Testis (tissue), 3 donors: ENCODE measurements around the gene CLDN1. TPM values are rescaled to one million over a fixed set of nuclear protein-coding genes. Genes with fewer than 3 reads are reported as not detected.

Experiments
- DNase-seq: peaks from one replicate; pipeline ENCODE4 v3.0.0-alpha.2; 2019
- H3K27ac ChIP-seq, 2 donors: fragments of 200-600 bp; sonication (generic); one replicate each; pipeline ENCODE4 v1.5.1; 2019
- H3K27me3 ChIP-seq: fragments of 200-600 bp; sonication (generic); one replicate; pipeline ENCODE4 v1.5.1; 2019
- H3K36me3 ChIP-seq: fragments of 200-600 bp; sonication (generic); one replicate; pipeline ENCODE4 v1.5.1; 2017; ENCODE audit warnings: low read depth; ENCODE audit errors: missing control alignments
- H3K4me1 ChIP-seq: fragments of 200-600 bp; sonication (generic); one replicate; pipeline ENCODE4 v1.5.1; 2019
- H3K4me3 ChIP-seq, 2 donors: fragments of 200-600 bp; sonication (generic); one replicate each; pipeline ENCODE4 v1.5.1; 2017 to 2019
- H3K9me3 ChIP-seq: fragments of 200-600 bp; sonication (generic); one replicate; pipeline ENCODE4 v1.5.1; 2017
- CTCF ChIP-seq, 3 experiments: fragments of 450-650 bp in 2 of 3; fragments of 200-600 bp in 1 of 3; sonication (generic) in 1 of 3; IDR thresholded peaks; one replicate each; pipeline ENCODE4 v1.5.1; 2016 to 2019; ENCODE audit warnings: antibody characterized with exemption in 3 of 3, mild to moderate bottlenecking in 2 of 3, moderate library complexity in 1 of 3
- POLR2A ChIP-seq: fragments of 450-650 bp; IDR thresholded peaks from one replicate; pipeline ENCODE4 v1.6.1; 2017; ENCODE audit warnings: antibody characterized with exemption, mild to moderate bottlenecking, moderate library complexity
- WGBS, 2 donors: methylation state at CpG; one replicate each; pipeline ENCODE4 v1.1.5; 2018; 5-methylcytosine and 5-hydroxymethylcytosine counted together
- intact Hi-C: fragments of 100-400 bp; cut with DNase I; formaldehyde crosslinking; loops from one replicate; pipeline ENCODE4 v1.15.1; 2023; ENCODE audit warnings: low total_unique reads
- polyA plus RNA-seq: library from polyadenylated mRNA; stranded (reverse); fragments of 350-450 nt; fragmentation: Illumina TruSeq; extraction: RNeasy Lipid Tissue Mini Kit (QIAGEN cat#74804); gene quantifications from one replicate; pipeline ENCODE4 v1.2.3, GENCODE V29; 2014; ENCODE audit warnings: low read depth, low replicate concordance; ENCODE audit not compliant: insufficient read depth
- total RNA-seq, 2 donors: library from RNA; depleted of rRNA; stranded (reverse); fragments of >200 nt; gene quantifications; one replicate each; pipeline ENCODE4 v1.2.3, GENCODE V29; 2016

CLDN1 gene
- total and polyA plus RNA-seq, 3 donors from 2014 or later = 5.7 to 37.5 (median 37.1) TPM

DNA sequence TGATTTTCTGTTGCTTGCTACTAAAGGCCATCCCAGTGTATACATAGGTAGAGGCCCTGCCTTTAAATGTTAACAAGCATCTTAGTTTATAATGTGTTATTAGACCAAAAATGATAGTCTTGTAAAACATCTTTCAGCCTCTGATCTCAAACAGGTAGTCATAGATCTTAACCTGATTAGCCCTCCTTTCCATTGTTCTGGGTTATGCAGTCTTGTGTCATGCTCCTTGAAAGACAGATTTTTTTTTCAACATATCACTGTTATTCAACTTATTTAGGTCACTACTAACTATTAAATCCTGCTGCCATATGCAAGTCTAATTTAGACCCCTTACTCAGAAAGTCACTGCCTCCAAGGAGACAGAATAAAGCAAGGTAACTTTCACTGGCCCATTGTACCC lies 46.6 kb upstream of the CLDN1 start:
- Histone ChIP-seq H3K4me1 (no peaks in the 10 kb centered on the region), H3K9me3 (no peaks in the 10 kb centered on the region), H3K27me3 (no peaks in the 10 kb centered on the region), H3K36me3 (no peaks in the 10 kb centered on the region), H3K27ac (no peak overlapping the region), H3K4me3 (no peak overlapping the region)
- intact Hi-C loops = no loop called here
- no peak for TF ChIP-seq POLR2A
- TF ChIP-seq CTCF (IDR thresholded peaks at IDR 0.05) = no peak
- no peak for DNase-seq

- Histone ChIP-seq H3K27ac (no peak overlapping the region), H3K4me3 (no peak overlapping the region), H3K4me1 (no peaks in the 10 kb centered on the region), H3K9me3 (no peaks in the 10 kb centered on the region), H3K36me3 (no peaks in the 10 kb centered on the region), H3K27me3 (no peaks in the 10 kb centered on the region)
- DNase-seq = no peak
- intact Hi-C loops = no loop called here
- WGBS, 2 donors = 40 to 44% methylated on average over 2 of the region's 2 CpGs
- no peak for TF ChIP-seq CTCF (IDR thresholded peaks at IDR 0.05)
- TF ChIP-seq POLR2A = no peak
Observed at GRCh38 chr3:190366133-190366532, 43.9 kb upstream of the CLDN1 start.

DNA sequence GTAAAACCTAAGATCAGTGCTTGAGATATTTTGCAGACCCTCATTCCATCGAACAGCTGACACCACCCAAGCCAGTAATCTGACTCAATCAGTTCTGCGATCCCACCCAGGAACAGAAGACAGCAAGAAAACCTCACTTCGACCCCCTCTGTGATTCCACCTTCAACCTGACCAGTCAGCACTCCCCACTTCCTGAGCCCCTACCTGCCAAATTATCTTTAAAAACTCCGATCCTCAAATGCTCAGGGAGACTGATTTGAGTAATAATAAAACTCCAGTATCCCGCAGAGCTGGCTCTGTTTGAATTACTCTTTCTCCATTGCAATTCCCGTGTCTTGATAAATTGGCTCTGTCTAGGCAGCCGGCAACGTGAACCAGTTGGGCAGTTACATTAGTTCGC lies 40.0 kb upstream of the CLDN1 start:
- DNase-seq = no peak
- no peaks in the 10 kb centered on the region for H3K4me1 ChIP-seq
- H3K27me3 ChIP-seq = no peaks in the 10 kb centered on the region
- H3K27ac ChIP-seq = peak overlapping the region in 1 of 2 donors; percentile 20
- H3K9me3 ChIP-seq = no peaks in the 10 kb centered on the region
- H3K36me3 ChIP-seq = no peaks in the 10 kb centered on the region
- intact Hi-C loops = no loop called here
- no peak overlapping the region for H3K4me3 ChIP-seq
- TF ChIP-seq CTCF (IDR thresholded peaks at IDR 0.05) (no peak), POLR2A (no peak)
- 86% methylated on average over 9 of the region's 9 CpGs for WGBS, 2 donors

DNA sequence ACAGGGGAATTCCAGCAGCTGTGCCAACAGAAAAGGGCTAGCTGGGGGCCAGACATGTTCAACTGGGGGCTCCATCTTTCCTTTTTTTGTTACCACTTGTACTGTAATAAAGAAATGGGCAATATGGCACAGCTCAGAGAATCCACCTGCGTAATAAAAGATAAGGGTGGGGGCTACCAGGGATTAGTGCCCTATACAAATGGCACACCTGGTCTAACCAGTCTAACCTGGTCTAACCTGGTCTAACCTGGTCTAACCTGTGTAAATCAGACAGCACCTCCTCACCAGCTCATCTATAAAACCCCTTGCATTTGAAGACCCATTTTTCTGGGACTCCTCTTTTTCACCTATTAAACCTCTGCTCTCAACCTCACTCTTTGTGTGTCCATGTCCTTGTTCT lies 39.5 kb upstream of the CLDN1 start:
- no peaks in the 10 kb centered on the region for H3K36me3 ChIP-seq
- H3K27me3 ChIP-seq = no peaks in the 10 kb centered on the region
- 65 to 100% methylated on average over 1 of the region's 1 CpG for WGBS, 2 donors
- TF ChIP-seq CTCF (IDR thresholded peaks at IDR 0.05) = no peak
- TF ChIP-seq POLR2A = no peak
- DNase-seq = no peak
- intact Hi-C loops = no loop called here
- no peaks in the 10 kb centered on the region for H3K9me3 ChIP-seq
- no peak overlapping the region for H3K4me3 ChIP-seq
- H3K27ac ChIP-seq = peak overlapping the region in 1 of 2 donors; percentile 20
- no peaks in the 10 kb centered on the region for H3K4me1 ChIP-seq

DNA sequence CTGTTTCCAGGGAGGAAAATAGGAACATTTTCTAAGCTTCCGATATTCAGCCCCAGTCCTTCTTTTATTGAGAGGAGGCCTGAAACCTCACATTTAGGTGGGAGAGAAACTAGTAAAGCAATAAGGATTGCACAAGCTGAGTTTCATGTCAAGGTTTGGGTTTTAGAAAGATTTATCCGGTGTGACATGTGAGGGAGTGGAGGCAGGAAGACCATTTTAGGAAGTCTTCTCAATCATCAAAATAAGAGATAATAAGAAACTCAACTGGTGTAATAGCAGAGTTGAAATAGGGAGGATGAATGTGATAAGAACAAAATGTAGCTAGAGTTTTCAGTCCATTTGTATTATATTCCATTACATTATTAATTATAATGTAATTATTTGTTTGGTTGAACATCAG lies 38.0 kb upstream of the CLDN1 start:
- 54 to 58% methylated on average over 2 of the region's 2 CpGs for whole genome bisulfite sequencing, 2 donors
- no peak for TF ChIP-seq CTCF (IDR thresholded peaks at IDR 0.05)
- TF ChIP-seq POLR2A = no peak
- no peaks in the 10 kb centered on the region for H3K27me3 ChIP-seq
- H3K27ac ChIP-seq = no peak overlapping the region
- DNase-seq = no peak
- intact Hi-C loops = no loop called here
- H3K9me3 ChIP-seq = no peaks in the 10 kb centered on the region
- H3K4me1 ChIP-seq = no peaks in the 10 kb centered on the region
- H3K4me3 ChIP-seq = no peak overlapping the region
- H3K36me3 ChIP-seq = no peaks in the 10 kb centered on the region
